ENCODE data around the gene TBCD. TPM values are rescaled to one million over a fixed set of nuclear protein-coding genes. Genes with fewer than 3 reads are reported as not detected.

TBCD gene
- total and polyA plus RNA-seq, 2 donors: 140 to 292 TPM

- whole genome bisulfite sequencing: 98% methylated on average over 8 of the region's 8 CpGs
- DNase-seq (ENCODE audit: low read depth in 6 of 9, low spot score in 9 of 9): no peak
- H3K4me3 ChIP-seq (ENCODE audit: low read length in 2 of 2): no peak overlapping the region
Measured at GRCh38 chr17:82957469-82957795, 205.6 kb downstream of the TBCD start.

GRCh38 chr17:82957961-82958561 lies 206.2 kb downstream of the TBCD start:
- DNase-seq (ENCODE audit: low read depth in 6 of 9, low spot score in 9 of 9): no peak
- Histone ChIP-seq H3K27me3 (ENCODE audit: control insufficient read depth in 2 of 2, insufficient read depth in 1 of 2, low read length in 1 of 2) (no peaks in the 10 kb centered on the region), H3K36me3 (ENCODE audit: control insufficient read depth in 2 of 2, insufficient read depth in 2 of 2, low read length in 1 of 2) (peaks cover 0 to 11% of the 10 kb centered on the region in 2 donors), H3K9me3 (ENCODE audit: control insufficient read depth in 2 of 2, insufficient read depth in 1 of 2, low read length in 1 of 2) (peaks cover 2 to 13% of the 10 kb centered on the region in 2 donors), H3K4me1 (ENCODE audit: control insufficient read depth in 2 of 2, insufficient read depth in 2 of 2, low read length in 2 of 2) (peaks cover 0 to 1% of the 10 kb centered on the region in 2 donors), H3K4me3 (ENCODE audit: low read length in 2 of 2) (no peak overlapping the region), H3K27ac (ENCODE audit: low read depth in 1 of 2, low read length in 1 of 2) (no peak overlapping the region)
- 95% methylated on average over 30 of the region's 30 CpGs for WGBS

More at GRCh38 chr17:82957469-82957795, 205.6 kb downstream of the TBCD start:
- H3K27ac ChIP-seq (ENCODE audit: low read depth in 1 of 2, low read length in 1 of 2): no peak overlapping the region
- peaks cover 2 to 12% of the 10 kb centered on the region in 2 donors for H3K9me3 ChIP-seq (ENCODE audit: control insufficient read depth in 2 of 2, insufficient read depth in 1 of 2, low read length in 1 of 2)
- H3K4me1 ChIP-seq (ENCODE audit: control insufficient read depth in 2 of 2, insufficient read depth in 2 of 2, low read length in 2 of 2): no peaks in the 10 kb centered on the region
- no peaks in the 10 kb centered on the region for H3K27me3 ChIP-seq (ENCODE audit: control insufficient read depth in 2 of 2, insufficient read depth in 1 of 2, low read length in 1 of 2)
- peaks cover 0 to 11% of the 10 kb centered on the region in 2 donors for H3K36me3 ChIP-seq (ENCODE audit: control insufficient read depth in 2 of 2, insufficient read depth in 2 of 2, low read length in 1 of 2)

- Histone ChIP-seq H3K9me3 (ENCODE audit: control insufficient read depth in 2 of 2, insufficient read depth in 1 of 2, low read length in 1 of 2) (peaks cover 2 to 17% of the 10 kb centered on the region in 2 donors), H3K4me3 (ENCODE audit: low read length in 2 of 2) (no peak overlapping the region), H3K36me3 (ENCODE audit: control insufficient read depth in 2 of 2, insufficient read depth in 2 of 2, low read length in 1 of 2) (peaks cover 0 to 11% of the 10 kb centered on the region in 2 donors), H3K4me1 (ENCODE audit: control insufficient read depth in 2 of 2, insufficient read depth in 2 of 2, low read length in 2 of 2) (peaks cover 0 to 7% of the 10 kb centered on the region in 2 donors), H3K27me3 (ENCODE audit: control insufficient read depth in 2 of 2, insufficient read depth in 1 of 2, low read length in 1 of 2) (no peaks in the 10 kb centered on the region), H3K27ac (ENCODE audit: low read depth in 1 of 2, low read length in 1 of 2) (no peak overlapping the region)
- WGBS: 92% methylated on average over 28 of the region's 28 CpGs
- no peak for DNase-seq (ENCODE audit: low read depth in 6 of 9, low spot score in 9 of 9)
Measured at GRCh38 chr17:82959242-82959930, 207.5 kb downstream of the TBCD start.

GRCh38 chr17:82959990-82960418 lies 208.1 kb downstream of the TBCD start:
- 98% methylated on average over 23 of the region's 23 CpGs for WGBS
- DNase-seq (ENCODE audit: low read depth in 6 of 9, low spot score in 9 of 9): no peak
- H3K36me3 ChIP-seq (ENCODE audit: control insufficient read depth in 2 of 2, insufficient read depth in 2 of 2, low read length in 1 of 2): peaks cover 0 to 11% of the 10 kb centered on the region in 2 donors

GRCh38 chr17:82960419-82961271 lies 208.8 kb downstream of the TBCD start:
- Histone ChIP-seq H3K36me3 (ENCODE audit: control insufficient read depth in 2 of 2, insufficient read depth in 2 of 2, low read length in 1 of 2) (peaks cover 0 to 11% of the 10 kb centered on the region in 2 donors), H3K9me3 (ENCODE audit: control insufficient read depth in 2 of 2, insufficient read depth in 1 of 2, low read length in 1 of 2) (peaks cover 2 to 30% of the 10 kb centered on the region in 2 donors), H3K27ac (ENCODE audit: low read depth in 1 of 2, low read length in 1 of 2) (no peak overlapping the region), H3K4me1 (ENCODE audit: control insufficient read depth in 2 of 2, insufficient read depth in 2 of 2, low read length in 2 of 2) (peaks cover 0 to 7% of the 10 kb centered on the region in 2 donors), H3K4me3 (ENCODE audit: low read length in 2 of 2) (no peak overlapping the region), H3K27me3 (ENCODE audit: control insufficient read depth in 2 of 2, insufficient read depth in 1 of 2, low read length in 1 of 2) (no peaks in the 10 kb centered on the region)
- DNase-seq (ENCODE audit: low read depth in 6 of 9, low spot score in 9 of 9): no peak
- WGBS: 98% methylated on average over 67 of the region's 67 CpGs

More at GRCh38 chr17:82959990-82960418, 208.1 kb downstream of the TBCD start:
- Histone ChIP-seq H3K27ac (ENCODE audit: low read depth in 1 of 2, low read length in 1 of 2) (no peak overlapping the region), H3K4me1 (ENCODE audit: control insufficient read depth in 2 of 2, insufficient read depth in 2 of 2, low read length in 2 of 2) (peaks cover 0 to 7% of the 10 kb centered on the region in 2 donors), H3K27me3 (ENCODE audit: control insufficient read depth in 2 of 2, insufficient read depth in 1 of 2, low read length in 1 of 2) (no peaks in the 10 kb centered on the region), H3K9me3 (ENCODE audit: control insufficient read depth in 2 of 2, insufficient read depth in 1 of 2, low read length in 1 of 2) (peaks cover 2 to 23% of the 10 kb centered on the region in 2 donors), H3K4me3 (ENCODE audit: low read length in 2 of 2) (no peak overlapping the region)

- peaks cover 0 to 24% of the 10 kb centered on the region in 2 donors for H3K9me3 ChIP-seq (ENCODE audit: control insufficient read depth in 2 of 2, insufficient read depth in 1 of 2, low read length in 1 of 2)
- no peak overlapping the region for H3K4me3 ChIP-seq (ENCODE audit: low read length in 2 of 2)
- WGBS: 92% methylated on average over 19 of the region's 19 CpGs
- H3K36me3 ChIP-seq (ENCODE audit: control insufficient read depth in 2 of 2, insufficient read depth in 2 of 2, low read length in 1 of 2): peaks cover 0 to 6% of the 10 kb centered on the region in 2 donors
- peaks cover 0 to 7% of the 10 kb centered on the region in 2 donors for H3K4me1 ChIP-seq (ENCODE audit: control insufficient read depth in 2 of 2, insufficient read depth in 2 of 2, low read length in 2 of 2)
- no peak for DNase-seq (ENCODE audit: low read depth in 6 of 9, low spot score in 9 of 9)
- H3K27me3 ChIP-seq (ENCODE audit: control insufficient read depth in 2 of 2, insufficient read depth in 1 of 2, low read length in 1 of 2): no peaks in the 10 kb centered on the region
- no peak overlapping the region for H3K27ac ChIP-seq (ENCODE audit: low read depth in 1 of 2, low read length in 1 of 2)
Measured at GRCh38 chr17:82961366-82962162, 209.7 kb downstream of the TBCD start.

GRCh38 chr17:82962163-82962720 lies 210.4 kb downstream of the TBCD start:
- H3K27ac ChIP-seq (ENCODE audit: low read depth in 1 of 2, low read length in 1 of 2): no peak overlapping the region
- 87% methylated on average over 21 of the region's 21 CpGs for WGBS

More at GRCh38 chr17:82962163-82962720, 210.4 kb downstream of the TBCD start:
- Histone ChIP-seq H3K4me3 (ENCODE audit: low read length in 2 of 2) (no peak overlapping the region), H3K4me1 (ENCODE audit: control insufficient read depth in 2 of 2, insufficient read depth in 2 of 2, low read length in 2 of 2) (peaks cover 0 to 7% of the 10 kb centered on the region in 2 donors), H3K27me3 (ENCODE audit: control insufficient read depth in 2 of 2, insufficient read depth in 1 of 2, low read length in 1 of 2) (no peaks in the 10 kb centered on the region), H3K9me3 (ENCODE audit: control insufficient read depth in 2 of 2, insufficient read depth in 1 of 2, low read length in 1 of 2) (peaks cover 0 to 19% of the 10 kb centered on the region in 2 donors), H3K36me3 (ENCODE audit: control insufficient read depth in 2 of 2, insufficient read depth in 2 of 2, low read length in 1 of 2) (no peaks in the 10 kb centered on the region)
- no peak for DNase-seq (ENCODE audit: low read depth in 6 of 9, low spot score in 9 of 9)
